Activated naive CD8-positive, alpha-beta T cell treated with anti-CD3 and anti-CD28 coated beads, Interleukin-2, amount 10 ng/mL, durations not matched to agents 7 days and 5 days (primary cell): ENCODE data around the gene MRPL20. TPM values are rescaled to one million over a fixed set of nuclear protein-coding genes. Genes with fewer than 3 reads are reported as not detected.

Source experiments
- ATAC-seq: fragments of 150-1000 bp; cut with Tn5 transposase; one replicate; pipeline ENCODE4 v1.10.0; 2021; ENCODE audit warnings: low read depth, moderate library complexity
- POLR2A ChIA-PET: fragments of 350-600 bp; sonication (Branson Sonifier 250); formaldehyde crosslinking; loops from one replicate; lab custom pipeline; 2021; ENCODE audit warnings: antibody characterized with exemption; lab: Charles Lee
- DNase-seq: peaks from one replicate; pipeline ENCODE4 v3.0.0; 2021
- H3K27ac Mint-ChIP-seq: one replicate; pipeline ENCODE4 v1.8.0; 2022; ENCODE audit warnings: mild to moderate bottlenecking, mixed read lengths
- H3K27me3 Mint-ChIP-seq: one replicate; pipeline ENCODE4 v1.8.0; 2022; ENCODE audit warnings: mild to moderate bottlenecking, moderate library complexity, mixed read lengths
- H3K36me3 Mint-ChIP-seq: one replicate; pipeline ENCODE4 v1.8.0; 2021; ENCODE audit warnings: mild to moderate bottlenecking, mixed read lengths
- H3K4me1 Mint-ChIP-seq: one replicate; pipeline ENCODE4 v1.8.0; 2021; ENCODE audit warnings: mixed read lengths
- H3K4me3 Mint-ChIP-seq: one replicate; pipeline ENCODE4 v1.8.0; 2022; ENCODE audit warnings: mild to moderate bottlenecking, moderate library complexity, mixed read lengths
- H3K9me3 Mint-ChIP-seq: one replicate; pipeline ENCODE4 v1.8.0; 2021; ENCODE audit warnings: mixed read lengths
- total RNA-seq, 2 experiments: library from RNA; stranded (reverse); gene quantifications; one replicate each; pipeline ENCODE4 v1.2.3, GENCODE V29; 2021

MRPL20 gene
- total RNA-seq, 2 experiments from 2014 or later: 98.6 to 101 TPM

DNA sequence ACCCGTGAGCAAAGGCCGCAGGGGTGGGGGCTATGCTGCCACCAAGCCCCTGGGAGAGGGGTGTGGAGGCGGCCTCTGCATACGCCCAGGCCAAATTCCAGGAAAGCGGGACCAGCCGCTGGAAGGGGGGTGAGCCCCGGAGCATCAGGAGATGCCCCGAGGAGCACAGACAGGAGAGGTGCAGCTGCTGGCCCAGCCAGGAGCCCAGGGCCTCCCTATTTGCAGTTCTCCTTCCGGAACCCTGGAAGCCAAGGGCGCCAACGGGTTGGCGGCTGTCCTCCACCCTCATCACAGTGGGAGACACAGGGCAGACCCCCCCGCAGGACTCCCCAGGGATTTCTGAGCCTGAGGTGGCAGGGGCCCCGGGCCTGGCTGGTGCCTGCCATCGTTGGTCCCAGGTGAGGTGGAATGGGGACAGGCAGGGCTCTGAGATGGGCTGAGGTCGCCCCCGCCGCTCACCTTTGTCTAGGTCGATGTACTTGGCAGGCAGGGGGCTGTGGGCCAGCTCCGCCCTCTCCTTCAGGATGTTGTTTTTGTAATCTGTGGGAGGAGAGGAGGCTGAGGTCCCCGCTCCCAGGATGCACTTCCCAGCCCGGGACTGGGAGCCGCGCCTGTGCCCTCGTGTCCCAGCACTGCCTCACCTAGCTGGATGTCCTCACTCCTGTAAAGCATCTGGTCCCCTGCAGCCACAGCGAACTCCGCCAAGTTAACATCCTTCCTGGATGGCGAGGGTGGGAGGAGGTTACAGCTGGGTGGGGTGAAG, 53.5 kb downstream of the MRPL20 start:
- POLR2A ChIA-PET: no interaction called here
- peaks cover 4% of the 10 kb centered on the region for H3K4me1 Mint-ChIP-seq
- no peaks in the 10 kb centered on the region for H3K9me3 Mint-ChIP-seq
- no peaks in the 10 kb centered on the region for H3K36me3 Mint-ChIP-seq
- ATAC-seq: no peak
- DNase-seq: no peak
- H3K4me3 Mint-ChIP-seq: no peak overlapping the region
- H3K27ac Mint-ChIP-seq: no peak overlapping the region
- peaks cover 28% of the 10 kb centered on the region for H3K27me3 Mint-ChIP-seq

DNA sequence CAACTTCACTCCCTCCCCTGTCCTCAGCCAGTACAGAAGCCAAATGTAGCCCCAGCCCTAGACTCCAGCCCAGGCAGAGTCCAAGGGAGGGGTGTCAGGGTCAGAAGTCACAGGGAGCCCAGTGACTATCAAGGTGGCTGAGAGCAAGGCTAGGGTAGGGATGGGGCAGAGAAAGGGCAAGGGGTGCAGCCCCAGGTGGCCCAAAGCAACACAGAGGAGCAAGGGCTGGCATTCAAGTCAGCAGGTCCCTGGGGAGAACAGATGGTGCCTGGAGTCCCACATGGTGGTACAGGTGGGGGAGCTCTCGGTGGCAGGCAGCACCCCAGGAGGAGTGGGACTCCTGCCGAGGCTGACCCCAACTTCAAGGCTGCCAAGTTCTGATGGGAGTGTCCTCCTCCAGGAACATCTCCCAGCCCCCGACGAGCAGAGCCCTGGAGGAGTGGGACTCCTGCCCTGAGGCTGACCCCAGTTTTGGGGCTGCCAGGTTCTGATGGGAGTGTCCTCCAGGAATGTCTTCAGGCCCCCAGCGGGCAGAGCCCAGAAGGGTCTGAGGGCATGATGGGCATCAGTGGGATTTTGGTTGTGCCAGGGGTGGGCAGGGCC, 54.2 kb downstream of the MRPL20 start:
- POLR2A ChIA-PET: no interaction called here
- peaks cover 28% of the 10 kb centered on the region for H3K27me3 Mint-ChIP-seq
- no peak overlapping the region for H3K4me3 Mint-ChIP-seq
- no peaks in the 10 kb centered on the region for H3K36me3 Mint-ChIP-seq
- H3K9me3 Mint-ChIP-seq: no peaks in the 10 kb centered on the region
- H3K27ac Mint-ChIP-seq: no peak overlapping the region
- H3K4me1 Mint-ChIP-seq: peaks cover 4% of the 10 kb centered on the region
- DNase-seq: no peak
- no peak for ATAC-seq

Other genes with a start within 250 kb of the MRPL20 start
- gene TTLL10, start 233.4 kb downstream of the MRPL20 start, total RNA-seq: not detected
- gene TNFRSF18, start 200.7 kb downstream of the MRPL20 start, total RNA-seq: 10 to 100 TPM; 11.4 to 15.0 TPM
- gene TNFRSF4, start 193.1 kb downstream of the MRPL20 start, total RNA-seq: 1 to 10 TPM; 2.4 to 3.1 TPM
- gene SDF4, start 175.3 kb downstream of the MRPL20 start, total RNA-seq: 100 to 1,000 TPM in 1 of 2 experiments, 10 to 100 TPM in 1; 99.1 to 103 TPM
- 10 to 100 TPM; 19.1 to 19.6 TPM for gene B3GALT6, start 175.1 kb downstream of the MRPL20 start, total RNA-seq
- gene C1QTNF12, start 160.6 kb downstream of the MRPL20 start, total RNA-seq: 1 to 10 TPM; 2.2 to 4.4 TPM
- gene UBE2J2, start 133.4 kb downstream of the MRPL20 start, total RNA-seq: 10 to 100 TPM; 75.7 to 78.1 TPM
- gene SCNN1D, start 126.9 kb downstream of the MRPL20 start, total RNA-seq: 1 to 10 TPM; 8.0 to 8.4 TPM
- gene ACAP3, start 99.4 kb downstream of the MRPL20 start, total RNA-seq: 10 to 100 TPM; 80.2 to 86.3 TPM
- gene PUSL1, start 98.7 kb downstream of the MRPL20 start, total RNA-seq: 10 to 100 TPM; 22.3 to 22.4 TPM
- gene INTS11, start 82.6 kb downstream of the MRPL20 start, total RNA-seq: 100 to 1,000 TPM; 143 to 158 TPM
- 10 to 100 TPM; 19.3 TPM for gene CPTP, start 82.5 kb downstream of the MRPL20 start, total RNA-seq
- gene TAS1R3, start 76.0 kb downstream of the MRPL20 start, total RNA-seq: 1 to 10 TPM; 1.2 to 1.3 TPM
- gene DVL1, start 57.9 kb downstream of the MRPL20 start, total RNA-seq: 10 to 100 TPM; 35.5 to 37.4 TPM
- 1 to 10 TPM in 1 of 2 experiments, under 1 TPM in 1; 0.51 to 1.2 TPM for gene MXRA8, start 48.7 kb downstream of the MRPL20 start, total RNA-seq
- gene AURKAIP1, start 32.1 kb downstream of the MRPL20 start, total RNA-seq: 10 to 100 TPM; 87.3 to 97.1 TPM
- gene CCNL2, start 8.0 kb downstream of the MRPL20 start, total RNA-seq: 100 to 1,000 TPM; 201 to 211 TPM
- not detected for gene ANKRD65, start 14.0 kb upstream of the MRPL20 start, total RNA-seq
- gene VWA1, start 28.4 kb upstream of the MRPL20 start, total RNA-seq: under 1 TPM; 0.36 to 0.85 TPM
- gene ATAD3C, start 42.4 kb upstream of the MRPL20 start, total RNA-seq: 1 to 10 TPM; 1.0 to 1.7 TPM
- 10 to 100 TPM; 35.2 to 37.9 TPM for gene ATAD3B, start 64.5 kb upstream of the MRPL20 start, total RNA-seq
- 10 to 100 TPM; 32.6 to 33.6 TPM for gene ATAD3A, start 104.9 kb upstream of the MRPL20 start, total RNA-seq
- gene TMEM240, start 133.3 kb upstream of the MRPL20 start, total RNA-seq: 1 to 10 TPM; 1.2 to 1.9 TPM
- 100 to 1,000 TPM; 118 TPM for gene SSU72, start 167.6 kb upstream of the MRPL20 start, total RNA-seq
- 1 to 10 TPM; 4.4 to 4.6 TPM for gene FNDC10, start 192.8 kb upstream of the MRPL20 start, total RNA-seq
- 10 to 100 TPM; 72.6 to 75.2 TPM for gene MIB2, start 208.2 kb upstream of the MRPL20 start, total RNA-seq
- gene MMP23B, start 224.9 kb upstream of the MRPL20 start, total RNA-seq: 1 to 10 TPM; 5.2 to 6.7 TPM